ENCODE results near the gene ZNF236. TPM values are rescaled to one million over a fixed set of nuclear protein-coding genes. Genes with fewer than 3 reads are reported as not detected.
A peak's percentile ranks its signal among the peaks of the same experiment; 100 is the strongest.

Gene ZNF236
- total RNA-seq, 6 donors from 2014 or later, result 9.0 to 27.2 (median 14.8) TPM

DNA sequence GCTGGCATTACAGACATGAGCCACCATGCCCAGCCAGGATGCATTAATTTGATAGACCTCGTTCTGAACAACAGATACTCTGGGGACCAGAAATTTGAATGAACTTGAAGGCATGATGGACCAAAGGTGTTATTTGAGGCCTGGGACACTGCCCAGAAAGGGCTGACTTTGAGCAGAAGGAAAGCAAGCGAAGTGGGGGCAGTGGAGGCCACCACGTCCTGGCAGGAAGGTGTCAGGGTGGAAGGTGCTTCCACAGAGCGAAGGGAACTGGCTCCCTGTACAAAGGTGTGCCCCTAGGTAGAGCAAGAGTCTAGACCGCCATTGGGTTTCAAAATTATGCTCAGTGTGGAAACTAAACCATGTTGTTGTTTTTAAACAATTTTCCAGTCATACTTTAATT lies 23.9 kb downstream of the ZNF236 start:
- TF ChIP-seq, protein P1, sequence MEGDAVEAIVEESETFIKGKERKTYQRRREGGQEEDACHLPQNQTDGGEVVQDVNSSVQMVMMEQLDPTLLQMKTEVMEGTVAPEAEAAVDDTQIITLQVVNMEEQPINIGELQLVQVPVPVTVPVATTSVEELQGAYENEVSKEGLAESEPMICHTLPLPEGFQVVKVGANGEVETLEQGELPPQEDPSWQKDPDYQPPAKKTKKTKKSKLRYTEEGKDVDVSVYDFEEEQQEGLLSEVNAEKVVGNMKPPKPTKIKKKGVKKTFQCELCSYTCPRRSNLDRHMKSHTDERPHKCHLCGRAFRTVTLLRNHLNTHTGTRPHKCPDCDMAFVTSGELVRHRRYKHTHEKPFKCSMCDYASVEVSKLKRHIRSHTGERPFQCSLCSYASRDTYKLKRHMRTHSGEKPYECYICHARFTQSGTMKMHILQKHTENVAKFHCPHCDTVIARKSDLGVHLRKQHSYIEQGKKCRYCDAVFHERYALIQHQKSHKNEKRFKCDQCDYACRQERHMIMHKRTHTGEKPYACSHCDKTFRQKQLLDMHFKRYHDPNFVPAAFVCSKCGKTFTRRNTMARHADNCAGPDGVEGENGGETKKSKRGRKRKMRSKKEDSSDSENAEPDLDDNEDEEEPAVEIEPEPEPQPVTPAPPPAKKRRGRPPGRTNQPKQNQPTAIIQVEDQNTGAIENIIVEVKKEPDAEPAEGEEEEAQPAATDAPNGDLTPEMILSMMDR (IDR thresholded peaks at IDR 0.05), result no peak
- TF ChIP-seq POLR2A (IDR thresholded peaks at IDR 0.05), result no peak
- Histone ChIP-seq H3K36me3 (no peaks in the 10 kb centered on the region), H3K9me3 (no peaks in the 10 kb centered on the region), H3K4me3 (no peak overlapping the region), H3K27ac (no peak overlapping the region), H3K27me3 (no peaks in the 10 kb centered on the region), H3K4me1 (peaks cover 0 to 6% (median 1%) of the 10 kb centered on the region in 4 donors)
- WGBS, 2 donors, result 92 to 94% methylated on average over 5 of the region's 5 CpGs
- no peak for DNase-seq
- ATAC-seq (ENCODE audit: low FRiP score in 2 of 2), result no peak

DNA sequence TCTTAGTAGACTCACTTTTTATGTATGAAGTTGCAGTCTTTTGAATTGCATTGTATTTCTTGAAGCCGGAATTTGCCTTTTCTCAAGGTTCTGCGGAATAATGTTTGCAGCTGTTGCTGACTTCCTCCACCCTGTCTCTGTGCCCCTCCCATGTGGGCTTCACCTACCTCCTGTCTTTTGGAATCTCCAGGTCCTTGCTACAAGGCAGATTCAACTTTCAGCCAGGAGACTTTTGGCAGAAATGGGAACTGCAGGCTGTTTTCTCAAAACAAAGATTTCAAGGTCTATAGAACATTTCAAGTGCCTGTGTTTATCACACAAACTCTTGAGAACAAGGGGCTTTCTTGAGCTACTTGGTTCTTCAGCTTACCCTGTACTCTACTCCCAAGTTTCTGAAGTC lies 25.6 kb downstream of the ZNF236 start:
- no peak overlapping the region for H3K4me3 ChIP-seq
- H3K36me3 ChIP-seq, result peaks cover 0 to 10% (median 0%) of the 10 kb centered on the region in 4 donors
- DNase-seq (no peak), ATAC-seq (ENCODE audit: low FRiP score in 2 of 2) (no peak)
- no peaks in the 10 kb centered on the region for H3K9me3 ChIP-seq
- H3K4me1 ChIP-seq, result peaks cover 0 to 6% (median 1%) of the 10 kb centered on the region in 4 donors
- H3K27ac ChIP-seq, result no peak overlapping the region
- 66 to 71% methylated on average over 2 of the region's 2 CpGs for WGBS, 2 donors
- H3K27me3 ChIP-seq, result no peaks in the 10 kb centered on the region
- TF ChIP-seq POLR2AphosphoS5 (IDR thresholded peaks at IDR 0.05) (no peak), EP300 (IDR thresholded peaks at IDR 0.05) (no peak)
- TF ChIP-seq, protein P1 (IDR thresholded peaks at IDR 0.05), result peak in 2 of 6 experiments; percentile 5 to 32

DNA sequence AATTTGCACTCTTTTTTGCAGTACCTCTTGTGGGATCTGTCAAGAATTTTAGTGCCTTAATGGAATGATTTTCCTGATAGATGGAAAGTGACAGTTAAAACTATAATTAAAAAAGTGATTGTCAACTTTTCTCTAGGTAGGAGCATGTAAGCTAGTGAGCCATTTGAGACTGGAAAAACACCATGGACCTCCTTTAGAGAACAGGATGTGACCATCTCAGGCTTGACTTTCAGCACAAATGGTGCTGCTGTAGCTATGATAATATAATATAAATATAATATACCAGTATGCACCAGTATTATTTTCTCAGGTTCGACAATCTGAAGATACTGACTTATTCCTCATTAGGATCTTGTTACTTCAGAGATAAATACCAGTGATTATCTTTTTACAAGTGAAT lies 27.8 kb downstream of the ZNF236 start:
- Histone ChIP-seq H3K9me3 (no peaks in the 10 kb centered on the region), H3K27me3 (no peaks in the 10 kb centered on the region), H3K4me3 (no peak overlapping the region), H3K36me3 (peaks cover 0 to 21% (median 3%) of the 10 kb centered on the region in 4 donors), H3K27ac (no peak overlapping the region), H3K4me1 (no peaks in the 10 kb centered on the region)
- TF ChIP-seq EP300 (IDR thresholded peaks at IDR 0.05), result no peak
- ATAC-seq (ENCODE audit: low FRiP score in 2 of 2), result no peak
- DNase-seq, result no peak
- 92 to 96% methylated on average over 1 of the region's 1 CpG for WGBS, 2 donors

DNA sequence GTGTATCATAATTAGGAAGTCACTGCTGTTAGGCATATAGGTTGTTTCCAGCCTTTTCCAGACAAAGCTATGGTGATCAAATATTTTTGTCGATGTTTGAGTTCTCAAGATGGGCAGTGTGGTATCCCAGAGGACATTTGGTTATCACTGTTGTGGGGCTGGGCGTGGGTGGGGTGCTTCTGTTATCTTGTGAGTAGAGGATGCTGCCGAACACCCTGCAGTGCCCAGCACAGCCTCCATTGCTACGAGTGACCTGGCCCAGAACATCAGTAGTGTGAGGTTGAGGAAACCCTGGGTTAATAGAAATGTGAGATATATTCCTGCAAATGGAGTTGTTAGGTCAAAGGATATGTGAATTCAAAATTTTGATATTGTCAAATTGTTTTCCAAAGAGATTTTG lies 33.2 kb downstream of the ZNF236 start:
- ATAC-seq (ENCODE audit: low FRiP score in 2 of 2), result no peak
- H3K27me3 ChIP-seq, result no peaks in the 10 kb centered on the region
- TF ChIP-seq EP300 (IDR thresholded peaks at IDR 0.05) (no peak), POLR2AphosphoS5 (IDR thresholded peaks at IDR 0.05) (no peak), POLR2A (IDR thresholded peaks at IDR 0.05) (no peak)
- TF ChIP-seq, protein P1 (IDR thresholded peaks at IDR 0.05), result no peak
- DNase-seq, result no peak
- no peaks in the 10 kb centered on the region for H3K4me1 ChIP-seq
- H3K9me3 ChIP-seq, result no peaks in the 10 kb centered on the region
- 85 to 92% methylated on average over 4 of the region's 4 CpGs for WGBS, 2 donors
- no peak overlapping the region for H3K4me3 ChIP-seq
- H3K27ac ChIP-seq, result no peak overlapping the region
- peaks cover 0 to 33% (median 5%) of the 10 kb centered on the region in 4 donors for H3K36me3 ChIP-seq

DNA sequence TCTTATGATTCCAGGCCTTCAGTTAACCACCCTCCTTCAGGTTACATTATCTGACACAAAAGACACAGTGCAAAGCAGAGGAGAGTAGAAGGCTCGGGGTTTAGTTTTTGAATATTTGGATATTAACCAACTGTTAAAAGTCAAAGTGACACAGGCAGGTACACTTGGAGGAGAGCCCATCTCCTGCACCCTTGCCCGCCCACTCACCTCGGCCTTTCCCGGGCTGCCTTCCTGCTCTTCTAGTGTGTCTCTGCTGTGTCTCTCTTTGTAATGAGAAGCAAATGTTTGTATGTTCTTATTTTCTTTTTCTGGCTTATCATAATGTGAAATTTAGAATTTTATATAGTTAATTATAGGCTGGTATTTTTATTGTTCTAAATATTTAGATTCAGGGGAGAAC lies 35.1 kb downstream of the ZNF236 start:
- 84 to 86% methylated on average over 4 of the region's 4 CpGs for WGBS, 2 donors
- Histone ChIP-seq H3K4me3 (no peak overlapping the region), H3K36me3 (peaks cover 0 to 45% (median 15%) of the 10 kb centered on the region in 4 donors), H3K4me1 (no peaks in the 10 kb centered on the region), H3K27me3 (no peaks in the 10 kb centered on the region), H3K27ac (no peak overlapping the region), H3K9me3 (no peaks in the 10 kb centered on the region)
- TF ChIP-seq POLR2A (IDR thresholded peaks at IDR 0.05), result no peak
- TF ChIP-seq, protein P1 (IDR thresholded peaks at IDR 0.05), result no peak
- no peak for TF ChIP-seq EP300 (IDR thresholded peaks at IDR 0.05)
- no peak for TF ChIP-seq POLR2AphosphoS5 (IDR thresholded peaks at IDR 0.05)
- DNase-seq (no peak), ATAC-seq (ENCODE audit: low FRiP score in 2 of 2) (no peak)
